Keratinocyte (primary cell): ENCODE data around the gene STEAP3.

ENCODE experiments used
- CTCF ChIP-seq, 3 experiments: IDR thresholded peaks in 1 of 3; conservative IDR thresholded peaks in 1 of 3; optimal IDR thresholded peaks in 1 of 3; 2 replicates in 2 of 3; 3 replicates in 1 of 3; pipeline versions ENCODE3 to v1.5.1; 2011; ENCODE audit warnings: low read length in 3 of 3, mild to moderate bottlenecking in 3 of 3, moderate library complexity in 2 of 3, control low read depth in 1 of 3, inconsistent platforms in 1 of 3; ENCODE audit not compliant: insufficient read depth in 2 of 3; ENCODE audit errors: extremely low read depth in 1 of 3
- EZH2 ChIP-seq: IDR thresholded peaks from one replicate; pipeline ENCODE4 v1.6.1; 2012; ENCODE audit warnings: inconsistent platforms, mild to moderate bottlenecking, low read length, moderate library complexity

DNA sequence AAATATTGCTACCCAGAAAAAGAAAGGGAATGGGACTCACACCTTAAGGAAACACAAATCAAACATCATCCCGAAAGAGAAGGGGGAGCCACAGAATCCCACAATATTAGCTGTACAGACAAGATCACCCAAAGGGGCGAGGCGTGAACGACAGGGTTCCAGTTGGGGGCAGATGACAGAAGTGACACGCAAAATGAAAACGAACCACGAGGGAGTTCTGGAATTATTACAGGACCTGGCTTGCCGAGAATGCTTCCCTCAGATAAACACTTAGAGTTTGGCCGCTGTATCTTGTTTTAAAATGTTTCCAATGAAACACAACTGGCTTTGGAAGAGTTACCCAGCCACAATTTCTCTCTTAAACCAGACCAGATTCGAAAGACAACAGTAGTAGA is 82.6 kb downstream of the STEAP3 start:
- TF ChIP-seq CTCF (optimal IDR thresholded peaks at IDR 0.05 in 1 of 3, IDR thresholded peaks at IDR 0.05 in 1 of 3, conservative IDR thresholded peaks at IDR 0.05 in 1 of 3; ENCODE audit: extremely low read depth in 1 of 3, insufficient read depth in 2 of 3, low read length in 3 of 3) (no peak), EZH2 (no peak)
